ENCODE data around the gene F11.

F11 gene

DNA sequence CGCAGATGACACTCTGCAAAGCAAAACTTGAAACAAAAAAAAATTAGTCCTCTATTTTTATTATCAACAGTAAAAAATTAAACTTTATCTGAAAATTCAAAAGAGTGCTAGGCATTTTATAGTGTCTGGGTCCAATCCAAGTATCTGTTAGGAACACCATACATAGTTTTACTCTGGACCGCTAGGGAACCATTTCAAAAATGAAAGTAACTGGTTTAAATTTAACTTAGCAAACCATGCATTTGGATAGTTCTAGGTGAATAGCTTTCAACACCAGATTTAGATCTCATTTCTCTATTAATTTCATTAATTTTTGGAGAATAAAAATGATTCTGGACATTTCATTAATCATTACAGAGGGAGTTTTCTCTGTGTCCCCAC lies 37.5 kb upstream of the F11 start:
- no peak overlapping the region for H2BK120ac ChIP-seq (ENCODE audit: low read depth, low read length)
- no peak for DNase-seq (ENCODE audit: low spot score)
- H3K4me1 ChIP-seq (ENCODE audit: control insufficient read depth in 2 of 2, insufficient read depth in 1 of 2, low read depth in 1 of 2, low read length in 2 of 2): no peaks in the 10 kb centered on the region
- no peak overlapping the region for H4K8ac ChIP-seq (ENCODE audit: low read depth, low read length)
- no peak overlapping the region for H3K27ac ChIP-seq (replicated peaks; ENCODE audit: low read length)
- no peak overlapping the region for H3K4ac ChIP-seq (ENCODE audit: low read length)
- H3K9ac ChIP-seq (ENCODE audit: low read depth, low read length, poor library complexity): no peak overlapping the region
- no peak overlapping the region for H2AK5ac ChIP-seq (ENCODE audit: low read depth, low read length)
- H3K36me3 ChIP-seq (replicated peaks in 1 of 2; ENCODE audit: control insufficient read depth in 2 of 2, insufficient read depth in 2 of 2, low read length in 2 of 2): peaks cover 0 to 2% of the 10 kb centered on the region in 2 donors
- H3K27me3 ChIP-seq (ENCODE audit: control insufficient read depth in 3 of 3, insufficient read depth in 3 of 3, low read depth in 1 of 3, low read length in 3 of 3): peaks cover 0 to 4% (median 0%) of the 10 kb centered on the region in 3 experiments
- H3K9me3 ChIP-seq (replicated peaks in 1 of 2; ENCODE audit: control insufficient read depth in 2 of 2, insufficient read depth in 1 of 2, low read depth in 1 of 2, low read length in 2 of 2): peaks cover 4 to 10% of the 10 kb centered on the region in 2 donors
- no CpG with 5 or more reads among the region's 2 CpGs for WGBS, 2 donors (ENCODE audit: extremely low coverage in 2 of 2, insufficient read length in 2 of 2, insufficient replicate concordance in 1 of 2)
- H3K4me2 ChIP-seq (ENCODE audit: insufficient read depth, low read length, poor library complexity, severe bottlenecking): no peak overlapping the region
- H2BK5ac ChIP-seq (ENCODE audit: low read length): no peak overlapping the region
- H2AFZ ChIP-seq (ENCODE audit: low read length): no peak overlapping the region
- no peaks in the 10 kb centered on the region for H3K79me1 ChIP-seq (ENCODE audit: low read depth, low read length)
- no peak overlapping the region for H2BK12ac ChIP-seq (ENCODE audit: low read length)
- H4K91ac ChIP-seq (ENCODE audit: low read depth, low read length, poor library complexity): no peak overlapping the region
- H3K14ac ChIP-seq (ENCODE audit: low read length): no peak overlapping the region
- no peak overlapping the region for H3K4me3 ChIP-seq (ENCODE audit: low read length in 2 of 2)
- no peak overlapping the region for H2BK15ac ChIP-seq (ENCODE audit: low read length)
- H3K18ac ChIP-seq (ENCODE audit: low read length): no peak overlapping the region
- H3K23ac ChIP-seq (ENCODE audit: low read depth, low read length, poor library complexity): no peak overlapping the region

DNA sequence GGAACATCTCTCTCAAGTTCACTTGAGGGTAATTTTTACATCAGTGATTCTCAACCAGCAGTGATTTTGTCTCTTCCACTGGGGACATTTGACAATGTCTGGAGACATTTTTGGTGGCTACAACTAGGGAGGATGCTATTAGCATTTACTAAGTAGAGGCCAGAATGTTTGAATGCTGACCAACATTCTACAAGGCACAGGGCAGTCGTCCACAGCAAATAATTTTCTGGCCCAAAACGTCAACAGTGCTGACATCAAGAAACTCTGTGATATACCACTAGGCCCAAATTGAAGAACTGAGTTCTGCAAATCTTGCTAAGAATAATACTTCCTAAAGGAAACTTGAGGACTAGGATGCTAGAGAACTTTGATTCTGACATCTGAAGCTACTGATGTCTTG lies 31.6 kb upstream of the F11 start:
- no peak overlapping the region for H3K4ac ChIP-seq (ENCODE audit: low read length)
- H3K9ac ChIP-seq (ENCODE audit: low read depth, low read length, poor library complexity): no peak overlapping the region
- H3K23ac ChIP-seq (ENCODE audit: low read depth, low read length, poor library complexity): no peak overlapping the region
- no peak overlapping the region for H4K8ac ChIP-seq (ENCODE audit: low read depth, low read length)
- no peak overlapping the region for H3K14ac ChIP-seq (ENCODE audit: low read length)
- H2AFZ ChIP-seq (ENCODE audit: low read length): no peak overlapping the region
- H3K79me1 ChIP-seq (ENCODE audit: low read depth, low read length): no peaks in the 10 kb centered on the region
- no peak overlapping the region for H2BK12ac ChIP-seq (ENCODE audit: low read length)
- no peaks in the 10 kb centered on the region for H3K9me3 ChIP-seq (replicated peaks in 1 of 2; ENCODE audit: control insufficient read depth in 2 of 2, insufficient read depth in 1 of 2, low read depth in 1 of 2, low read length in 2 of 2)
- no peak overlapping the region for H2AK5ac ChIP-seq (ENCODE audit: low read depth, low read length)
- no peak overlapping the region for H3K4me3 ChIP-seq (ENCODE audit: low read length in 2 of 2)
- no peak overlapping the region for H4K91ac ChIP-seq (ENCODE audit: low read depth, low read length, poor library complexity)
- H2BK5ac ChIP-seq (ENCODE audit: low read length): no peak overlapping the region
- no peak overlapping the region for H3K18ac ChIP-seq (ENCODE audit: low read length)
- H3K36me3 ChIP-seq (replicated peaks in 1 of 2; ENCODE audit: control insufficient read depth in 2 of 2, insufficient read depth in 2 of 2, low read length in 2 of 2): no peaks in the 10 kb centered on the region
- WGBS, 2 donors (ENCODE audit: extremely low coverage in 2 of 2, insufficient read length in 2 of 2, insufficient replicate concordance in 1 of 2): no CpG with 5 or more reads among the region's 2 CpGs
- H3K27me3 ChIP-seq (ENCODE audit: control insufficient read depth in 3 of 3, insufficient read depth in 3 of 3, low read depth in 1 of 3, low read length in 3 of 3): peaks cover 0 to 4% (median 0%) of the 10 kb centered on the region in 3 experiments
- H3K4me1 ChIP-seq (ENCODE audit: control insufficient read depth in 2 of 2, insufficient read depth in 1 of 2, low read depth in 1 of 2, low read length in 2 of 2): no peaks in the 10 kb centered on the region
- no peak overlapping the region for H2BK120ac ChIP-seq (ENCODE audit: low read depth, low read length)
- DNase-seq (ENCODE audit: low spot score): no peak
- H2BK15ac ChIP-seq (ENCODE audit: low read length): no peak overlapping the region
- H3K4me2 ChIP-seq (ENCODE audit: insufficient read depth, low read length, poor library complexity, severe bottlenecking): no peak overlapping the region
- H3K27ac ChIP-seq (replicated peaks; ENCODE audit: low read length): no peak overlapping the region

DNA sequence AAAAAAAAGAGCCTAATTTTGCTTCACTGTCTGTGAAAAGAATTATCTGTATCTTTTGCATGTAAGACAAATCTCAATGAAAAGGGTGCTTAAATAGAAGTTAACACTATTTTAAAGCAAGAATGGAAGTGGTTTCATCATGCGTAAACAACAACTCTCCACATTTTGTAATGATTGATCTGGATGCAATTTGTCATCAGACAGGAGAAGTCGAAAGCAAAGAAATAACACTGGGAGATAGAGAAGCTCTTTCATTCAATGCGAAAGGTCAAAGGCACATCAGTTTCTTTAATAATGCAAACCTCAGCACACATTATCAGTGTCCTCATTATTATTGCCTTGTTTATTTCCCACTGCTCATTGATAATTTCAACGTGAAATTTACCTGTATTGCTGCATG lies 29.9 kb upstream of the F11 start:
- no CpG with 5 or more reads among the region's 4 CpGs for WGBS, 2 donors (ENCODE audit: extremely low coverage in 2 of 2, insufficient read length in 2 of 2, insufficient replicate concordance in 1 of 2)
- H3K4ac ChIP-seq (ENCODE audit: low read length): no peak overlapping the region
- H4K91ac ChIP-seq (ENCODE audit: low read depth, low read length, poor library complexity): no peak overlapping the region
- H2BK12ac ChIP-seq (ENCODE audit: low read length): no peak overlapping the region
- H3K36me3 ChIP-seq (replicated peaks in 1 of 2; ENCODE audit: control insufficient read depth in 2 of 2, insufficient read depth in 2 of 2, low read length in 2 of 2): no peaks in the 10 kb centered on the region
- no peak overlapping the region for H3K14ac ChIP-seq (ENCODE audit: low read length)
- H3K4me3 ChIP-seq (ENCODE audit: low read length in 2 of 2): no peak overlapping the region
- H2AK5ac ChIP-seq (ENCODE audit: low read depth, low read length): no peak overlapping the region
- no peak overlapping the region for H4K8ac ChIP-seq (ENCODE audit: low read depth, low read length)
- no peak overlapping the region for H3K9ac ChIP-seq (ENCODE audit: low read depth, low read length, poor library complexity)
- DNase-seq (ENCODE audit: low spot score): no peak
- H3K4me1 ChIP-seq (ENCODE audit: control insufficient read depth in 2 of 2, insufficient read depth in 1 of 2, low read depth in 1 of 2, low read length in 2 of 2): no peaks in the 10 kb centered on the region
- no peaks in the 10 kb centered on the region for H3K27me3 ChIP-seq (ENCODE audit: control insufficient read depth in 3 of 3, insufficient read depth in 3 of 3, low read depth in 1 of 3, low read length in 3 of 3)
- H3K79me1 ChIP-seq (ENCODE audit: low read depth, low read length): no peaks in the 10 kb centered on the region
- no peaks in the 10 kb centered on the region for H3K9me3 ChIP-seq (replicated peaks in 1 of 2; ENCODE audit: control insufficient read depth in 2 of 2, insufficient read depth in 1 of 2, low read depth in 1 of 2, low read length in 2 of 2)
- H2BK15ac ChIP-seq (ENCODE audit: low read length): no peak overlapping the region
- H3K4me2 ChIP-seq (ENCODE audit: insufficient read depth, low read length, poor library complexity, severe bottlenecking): no peak overlapping the region
- H2AFZ ChIP-seq (ENCODE audit: low read length): no peak overlapping the region
- no peak overlapping the region for H2BK5ac ChIP-seq (ENCODE audit: low read length)
- no peak overlapping the region for H3K27ac ChIP-seq (replicated peaks; ENCODE audit: low read length)
- H2BK120ac ChIP-seq (ENCODE audit: low read depth, low read length): no peak overlapping the region
- H3K23ac ChIP-seq (ENCODE audit: low read depth, low read length, poor library complexity): no peak overlapping the region
- no peak overlapping the region for H3K18ac ChIP-seq (ENCODE audit: low read length)

DNA sequence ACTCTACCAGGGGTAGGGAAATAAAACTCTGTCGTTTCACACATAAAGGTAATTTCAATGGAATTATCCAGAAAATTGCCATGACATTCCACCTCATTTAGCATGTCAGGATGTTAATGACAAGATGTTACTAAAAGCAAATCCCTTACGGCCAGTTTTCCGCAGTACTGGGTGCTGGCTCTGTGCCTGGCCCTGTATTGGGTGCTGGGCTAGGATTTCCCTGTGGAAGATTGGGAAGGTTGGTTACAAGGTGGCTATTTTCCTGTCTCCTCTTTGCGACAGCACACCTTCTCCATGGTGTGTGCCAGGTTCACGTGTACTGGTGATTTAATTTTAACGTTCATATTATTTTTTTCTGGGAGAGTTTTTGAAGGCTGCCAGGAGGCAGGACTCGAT lies 25.5 kb upstream of the F11 start:
- DNase-seq (ENCODE audit: low spot score): no peak
- no peaks in the 10 kb centered on the region for H3K27me3 ChIP-seq (ENCODE audit: control insufficient read depth in 3 of 3, insufficient read depth in 3 of 3, low read depth in 1 of 3, low read length in 3 of 3)
- H3K4me3 ChIP-seq (ENCODE audit: low read length in 2 of 2): no peak overlapping the region
- no peak overlapping the region for H4K91ac ChIP-seq (ENCODE audit: low read depth, low read length, poor library complexity)
- peaks cover 1% of the 10 kb centered on the region for H3K79me1 ChIP-seq (ENCODE audit: low read depth, low read length)
- H2AFZ ChIP-seq (ENCODE audit: low read length): no peak overlapping the region
- no peak overlapping the region for H3K18ac ChIP-seq (ENCODE audit: low read length)
- no peak overlapping the region for H3K9ac ChIP-seq (ENCODE audit: low read depth, low read length, poor library complexity)
- H3K9me3 ChIP-seq (replicated peaks in 1 of 2; ENCODE audit: control insufficient read depth in 2 of 2, insufficient read depth in 1 of 2, low read depth in 1 of 2, low read length in 2 of 2): no peaks in the 10 kb centered on the region
- H2AK5ac ChIP-seq (ENCODE audit: low read depth, low read length): no peak overlapping the region
- H4K8ac ChIP-seq (ENCODE audit: low read depth, low read length): no peak overlapping the region
- no peak overlapping the region for H3K23ac ChIP-seq (ENCODE audit: low read depth, low read length, poor library complexity)
- no peak overlapping the region for H3K4me2 ChIP-seq (ENCODE audit: insufficient read depth, low read length, poor library complexity, severe bottlenecking)
- H2BK120ac ChIP-seq (ENCODE audit: low read depth, low read length): no peak overlapping the region
- H3K4ac ChIP-seq (ENCODE audit: low read length): no peak overlapping the region
- no peaks in the 10 kb centered on the region for H3K36me3 ChIP-seq (replicated peaks in 1 of 2; ENCODE audit: control insufficient read depth in 2 of 2, insufficient read depth in 2 of 2, low read length in 2 of 2)
- no peak overlapping the region for H3K14ac ChIP-seq (ENCODE audit: low read length)
- no peaks in the 10 kb centered on the region for H3K4me1 ChIP-seq (ENCODE audit: control insufficient read depth in 2 of 2, insufficient read depth in 1 of 2, low read depth in 1 of 2, low read length in 2 of 2)
- H3K27ac ChIP-seq (replicated peaks; ENCODE audit: low read length): no peak overlapping the region
- no peak overlapping the region for H2BK15ac ChIP-seq (ENCODE audit: low read length)
- no peak overlapping the region for H2BK12ac ChIP-seq (ENCODE audit: low read length)
- WGBS, 2 donors (ENCODE audit: extremely low coverage in 2 of 2, insufficient read length in 2 of 2, insufficient replicate concordance in 1 of 2): no CpG with 5 or more reads among the region's 7 CpGs
- H2BK5ac ChIP-seq (ENCODE audit: low read length): no peak overlapping the region

All from neuronal stem cell (in vitro differentiated cells).